Peyer's patch (tissue), 4 donors: Measurements from ENCODE around the gene YTHDF1. TPM values are rescaled to one million over a fixed set of nuclear protein-coding genes. Genes with fewer than 3 reads are reported as not detected.

Source experiments
- DNase-seq, 3 donors: peaks; one replicate each; pipeline ENCODE4 v3.0.0-alpha.2; 2017 to 2019
- H3K27ac ChIP-seq, 4 donors: fragments of 200-600 bp; sonication (generic); one replicate each; pipeline ENCODE4 v1.5.1; 2016 to 2019
- H3K27me3 ChIP-seq, 2 donors: fragments of 200-600 bp; sonication (generic); one replicate each; pipeline ENCODE4 v1.5.1; 2019
- H3K36me3 ChIP-seq, 3 donors: fragments of 200-600 bp; sonication (generic); one replicate each; pipeline ENCODE4 v1.5.1; 2016 to 2019
- H3K4me1 ChIP-seq, 4 donors: fragments of 200-600 bp; sonication (generic); one replicate each; pipeline ENCODE4 v1.5.1; 2016 to 2019
- H3K4me3 ChIP-seq, 4 donors: fragments of 200-600 bp; sonication (generic); 1 replicate in 3 of 4; 2 replicates in 1 of 4; pipeline ENCODE4 v1.5.1; 2016 to 2019; ENCODE audit warnings: mild to moderate bottlenecking in 1 of 4
- H3K9me3 ChIP-seq, 4 donors: fragments of 200-600 bp; sonication (generic); one replicate each; pipeline ENCODE4 v1.5.1; 2016 to 2019; ENCODE audit warnings: mild to moderate bottlenecking in 1 of 4
- POLR2A ChIP-seq, 2 donors: fragments of 450-650 bp; IDR thresholded peaks; one replicate each; pipeline ENCODE4 v1.5.1; 2017; ENCODE audit warnings: antibody characterized with exemption in 2 of 2, mild to moderate bottlenecking in 2 of 2, moderate library complexity in 2 of 2
- total RNA-seq, 4 donors: library from RNA; depleted of rRNA; stranded (reverse); fragments of >200 nt; gene quantifications; one replicate each; pipeline ENCODE4 v1.1.0, GENCODE V29; 2016
- TF ChIP-seq, protein P1 (sequence below), 6 experiments: fragments of 450-650 bp in 4 of 6; fragments of 200-600 bp in 2 of 6; sonication (generic) in 1 of 6; IDR thresholded peaks; one replicate each; pipeline ENCODE4 v1.5.1; 2017 to 2019; ENCODE audit warnings: antibody characterized with exemption in 6 of 6, mild to moderate bottlenecking in 3 of 6, moderate library complexity in 1 of 6

Gene YTHDF1
- total RNA-seq, 4 donors from 2014 or later = 25.7 to 30.5 (median 28.3) TPM

DNA sequence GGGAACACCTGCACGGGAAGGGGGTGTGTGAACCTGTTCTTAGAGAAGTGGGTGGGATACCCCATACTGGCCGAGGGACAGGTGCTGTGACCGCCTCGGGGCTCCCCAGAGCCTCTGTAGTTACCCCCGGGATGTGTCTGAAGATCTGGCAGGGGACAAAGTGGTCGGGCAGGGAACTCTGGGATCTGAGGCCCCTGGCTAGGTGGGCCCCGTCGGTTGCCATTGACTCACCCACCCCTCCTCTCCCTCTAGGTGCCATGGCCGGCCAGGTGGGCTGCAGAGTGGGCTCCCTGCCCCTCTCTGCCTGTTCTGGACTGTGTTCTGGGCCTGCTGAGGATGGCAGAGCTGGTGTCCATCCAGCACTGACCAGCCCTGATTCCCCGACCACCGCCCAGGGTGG is 24.1 kb upstream of the YTHDF1 start:
- no peak for TF ChIP-seq POLR2A (IDR thresholded peaks at IDR 0.05)
- TF ChIP-seq, protein P1, sequence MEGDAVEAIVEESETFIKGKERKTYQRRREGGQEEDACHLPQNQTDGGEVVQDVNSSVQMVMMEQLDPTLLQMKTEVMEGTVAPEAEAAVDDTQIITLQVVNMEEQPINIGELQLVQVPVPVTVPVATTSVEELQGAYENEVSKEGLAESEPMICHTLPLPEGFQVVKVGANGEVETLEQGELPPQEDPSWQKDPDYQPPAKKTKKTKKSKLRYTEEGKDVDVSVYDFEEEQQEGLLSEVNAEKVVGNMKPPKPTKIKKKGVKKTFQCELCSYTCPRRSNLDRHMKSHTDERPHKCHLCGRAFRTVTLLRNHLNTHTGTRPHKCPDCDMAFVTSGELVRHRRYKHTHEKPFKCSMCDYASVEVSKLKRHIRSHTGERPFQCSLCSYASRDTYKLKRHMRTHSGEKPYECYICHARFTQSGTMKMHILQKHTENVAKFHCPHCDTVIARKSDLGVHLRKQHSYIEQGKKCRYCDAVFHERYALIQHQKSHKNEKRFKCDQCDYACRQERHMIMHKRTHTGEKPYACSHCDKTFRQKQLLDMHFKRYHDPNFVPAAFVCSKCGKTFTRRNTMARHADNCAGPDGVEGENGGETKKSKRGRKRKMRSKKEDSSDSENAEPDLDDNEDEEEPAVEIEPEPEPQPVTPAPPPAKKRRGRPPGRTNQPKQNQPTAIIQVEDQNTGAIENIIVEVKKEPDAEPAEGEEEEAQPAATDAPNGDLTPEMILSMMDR (IDR thresholded peaks at IDR 0.05) = no peak
- DNase-seq = no peak
- Histone ChIP-seq H3K9me3 (no peaks in the 10 kb centered on the region), H3K4me1 (no peaks in the 10 kb centered on the region), H3K27ac (no peak overlapping the region), H3K36me3 (no peaks in the 10 kb centered on the region), H3K4me3 (no peak overlapping the region), H3K27me3 (no peaks in the 10 kb centered on the region)

DNA sequence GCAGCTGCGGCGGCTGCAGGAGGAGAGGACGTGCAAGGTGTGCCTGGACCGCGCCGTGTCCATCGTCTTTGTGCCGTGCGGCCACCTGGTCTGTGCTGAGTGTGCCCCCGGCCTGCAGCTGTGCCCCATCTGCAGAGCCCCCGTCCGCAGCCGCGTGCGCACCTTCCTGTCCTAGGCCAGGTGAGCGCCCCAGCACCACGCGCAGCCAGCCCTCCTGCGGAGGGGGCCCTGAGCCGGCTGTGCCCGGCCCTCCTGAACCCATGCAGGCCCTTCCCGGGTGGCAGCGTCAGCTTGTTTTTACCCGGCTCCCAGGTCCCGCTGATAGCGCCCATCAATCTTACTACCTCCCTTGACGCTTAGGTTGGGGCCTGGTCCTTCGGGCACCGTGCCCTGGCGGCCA is 23.5 kb upstream of the YTHDF1 start:
- Histone ChIP-seq H3K4me1 (no peaks in the 10 kb centered on the region), H3K27me3 (no peaks in the 10 kb centered on the region), H3K9me3 (no peaks in the 10 kb centered on the region), H3K4me3 (no peak overlapping the region), H3K27ac (no peak overlapping the region), H3K36me3 (no peaks in the 10 kb centered on the region)
- TF ChIP-seq, protein P1 (IDR thresholded peaks at IDR 0.05) = no peak
- no peak for TF ChIP-seq POLR2A (IDR thresholded peaks at IDR 0.05)
- DNase-seq = no peak

DNA sequence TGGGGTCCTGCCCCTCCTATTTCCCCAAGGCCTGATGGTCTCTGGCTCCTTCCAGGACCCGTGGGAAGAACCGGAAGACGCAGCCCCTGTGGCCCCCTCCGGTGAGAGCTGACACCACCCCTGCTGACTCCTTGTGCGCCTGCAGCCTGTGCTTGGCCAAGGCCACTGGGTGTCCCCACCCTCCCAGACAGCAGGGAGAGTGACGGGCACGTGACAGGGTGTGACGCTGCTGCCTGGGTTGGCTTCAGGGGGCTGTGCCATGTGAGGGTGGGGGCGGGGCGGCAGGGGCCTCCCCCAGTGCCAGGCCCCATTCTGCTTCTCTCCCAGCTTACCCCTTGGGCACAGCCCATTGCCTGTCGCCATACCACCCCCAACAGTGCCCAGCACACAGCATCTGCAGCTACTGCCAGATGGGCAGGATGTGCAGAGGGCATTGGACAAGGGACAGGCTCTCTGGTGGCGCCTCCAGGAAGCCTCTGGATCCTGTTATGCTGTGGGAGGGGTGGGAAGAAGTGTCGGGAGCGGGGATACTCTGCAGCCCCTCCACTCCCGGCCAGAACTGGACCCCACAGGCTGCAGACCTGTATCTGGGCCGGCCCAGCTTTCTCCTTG is 22.7 kb upstream of the YTHDF1 start:
- H3K36me3 ChIP-seq = no peaks in the 10 kb centered on the region
- H3K27me3 ChIP-seq = no peaks in the 10 kb centered on the region
- no peak overlapping the region for H3K4me3 ChIP-seq
- no peak for DNase-seq
- TF ChIP-seq POLR2A (IDR thresholded peaks at IDR 0.05) = no peak
- TF ChIP-seq, protein P1 (IDR thresholded peaks at IDR 0.05) = no peak
- no peaks in the 10 kb centered on the region for H3K4me1 ChIP-seq
- no peaks in the 10 kb centered on the region for H3K9me3 ChIP-seq
- no peak overlapping the region for H3K27ac ChIP-seq

DNA sequence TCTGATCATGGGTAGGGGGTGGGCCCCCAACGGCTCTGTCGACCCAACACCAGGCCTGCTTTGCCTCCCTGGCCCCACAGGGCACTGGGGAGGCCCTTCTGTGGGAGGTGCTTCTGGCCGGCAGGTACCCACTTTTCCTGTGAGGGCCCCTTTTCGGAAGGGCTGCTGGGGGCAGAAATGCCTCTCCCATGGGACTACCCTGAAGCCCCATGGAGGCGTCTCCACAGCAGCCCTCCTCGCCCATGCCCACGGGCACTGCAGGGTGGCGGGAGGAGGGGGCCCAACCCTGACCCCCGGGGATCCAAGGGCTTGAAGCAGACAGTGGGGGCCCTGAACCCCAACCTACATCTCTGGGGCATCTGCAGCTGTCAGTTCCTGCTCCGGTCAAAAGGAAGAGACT is 22.1 kb upstream of the YTHDF1 start:
- H3K27me3 ChIP-seq = no peaks in the 10 kb centered on the region
- no peaks in the 10 kb centered on the region for H3K9me3 ChIP-seq
- H3K4me1 ChIP-seq = no peaks in the 10 kb centered on the region

DNA sequence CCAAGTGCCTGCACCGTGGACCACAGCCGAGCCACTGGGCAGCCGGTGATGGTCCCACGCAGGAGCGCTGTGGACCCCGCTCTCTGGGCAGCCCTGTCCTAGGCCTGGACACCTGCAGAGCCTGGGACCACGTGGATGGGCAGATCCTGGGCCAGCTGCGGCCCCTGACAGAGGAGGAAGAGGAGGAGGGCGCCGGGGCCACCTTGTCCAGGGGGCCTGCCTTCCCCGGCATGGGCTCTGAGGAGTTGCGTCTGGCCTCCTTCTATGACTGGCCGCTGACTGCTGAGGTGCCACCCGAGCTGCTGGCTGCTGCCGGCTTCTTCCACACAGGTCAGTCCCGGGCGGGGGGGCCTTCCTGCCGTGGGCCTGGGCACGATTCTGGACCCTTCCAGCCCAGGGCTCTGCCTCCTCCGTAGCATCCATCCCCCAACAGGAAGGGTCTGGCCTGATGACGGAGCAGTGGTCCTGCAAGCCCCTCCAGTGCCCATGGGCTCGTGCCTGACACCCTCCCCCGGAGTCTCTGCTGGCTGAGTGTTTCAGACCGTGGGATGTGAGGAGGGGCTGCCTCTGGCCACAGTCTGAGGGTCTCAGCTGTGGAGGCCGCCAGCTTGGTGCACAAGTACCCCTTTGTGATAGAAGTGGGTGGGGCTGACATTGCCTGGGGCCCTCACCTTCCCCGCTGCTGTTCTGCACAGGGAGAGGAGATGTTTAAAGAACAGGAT is 20.3 kb upstream of the YTHDF1 start:
- H3K27ac ChIP-seq = no peak overlapping the region
- no peaks in the 10 kb centered on the region for H3K9me3 ChIP-seq
- H3K4me3 ChIP-seq = no peak overlapping the region
- no peaks in the 10 kb centered on the region for H3K36me3 ChIP-seq
- DNase-seq = no peak
- no peaks in the 10 kb centered on the region for H3K27me3 ChIP-seq
- TF ChIP-seq, protein P1 (IDR thresholded peaks at IDR 0.05) = no peak
- TF ChIP-seq POLR2A (IDR thresholded peaks at IDR 0.05) = no peak
- H3K4me1 ChIP-seq = no peaks in the 10 kb centered on the region

More for the DNA sequence above, 22.1 kb upstream of the YTHDF1 start:
- Histone ChIP-seq H3K4me3 (no peak overlapping the region), H3K36me3 (no peaks in the 10 kb centered on the region), H3K27ac (no peak overlapping the region)
- no peak for TF ChIP-seq POLR2A (IDR thresholded peaks at IDR 0.05)
- TF ChIP-seq, protein P1 (IDR thresholded peaks at IDR 0.05) = no peak
- DNase-seq = no peak
